Stomach (tissue), 9 donors: ENCODE results near the gene AKAP11. TPM values are rescaled to one million over a fixed set of nuclear protein-coding genes. Genes with fewer than 3 reads are reported as not detected.

Experiments
- DNase-seq, 2 donors: peaks; one replicate each; pipeline versions ENCODE4 v3.0.0 to v3.0.0-alpha.2; 2013 to 2019
- H3K27ac ChIP-seq, 5 donors: fragments of 200-600 bp in 4 of 5; sonication (generic) in 4 of 5; one replicate each; pipeline ENCODE4 v1.5.1; 2013 to 2019; ENCODE audit warnings: mild to moderate bottlenecking in 1 of 5, moderate library complexity in 1 of 5
- H3K27me3 ChIP-seq, 3 donors: fragments of 200-600 bp; sonication (generic); one replicate each; pipeline ENCODE4 v1.5.1; 2017 to 2019; ENCODE audit warnings: mixed run types in 1 of 3
- H3K36me3 ChIP-seq, 4 donors: fragments of 200-600 bp; sonication (generic); 1 replicate in 3 of 4; 2 replicates in 1 of 4; pipeline ENCODE4 v1.5.1; 2016 to 2019
- H3K4me1 ChIP-seq, 4 donors: fragments of 200-600 bp; sonication (generic); one replicate each; pipeline ENCODE4 v1.5.1; 2016 to 2019
- H3K4me3 ChIP-seq, 4 donors: fragments of 200-600 bp; sonication (generic) in 3 of 4; one replicate each; pipeline ENCODE4 v1.5.1; 2016 to 2019; ENCODE audit warnings: mild to moderate bottlenecking in 1 of 4
- H3K9me3 ChIP-seq, 4 donors: fragments of 200-600 bp; sonication (generic); one replicate each; pipeline ENCODE4 v1.5.1; 2016 to 2019
- CTCF ChIP-seq, 7 experiments: fragments of 450-650 bp in 4 of 7; fragments of 200-600 bp in 3 of 7; sonication (generic) in 3 of 7; IDR thresholded peaks; one replicate each; pipeline ENCODE4 v1.5.1; 2016 to 2019; ENCODE audit warnings: antibody characterized with exemption in 7 of 7, control low read depth in 2 of 7, mild to moderate bottlenecking in 1 of 7
- EP300 ChIP-seq: sonication (generic); formaldehyde crosslinking; IDR thresholded peaks from one replicate; pipeline ENCODE4 v1.6.1; 2017; ENCODE audit warnings: antibody characterized with exemption
- POLR2A ChIP-seq, 4 donors: fragments of 450-650 bp; IDR thresholded peaks; one replicate each; pipeline ENCODE4 v1.6.1; 2016; ENCODE audit warnings: antibody characterized with exemption in 4 of 4, control low read depth in 2 of 4, mild to moderate bottlenecking in 1 of 4, moderate library complexity in 1 of 4
- POLR2AphosphoS5 ChIP-seq, 3 donors: sonication (generic); formaldehyde crosslinking; IDR thresholded peaks; one replicate each; pipeline ENCODE4 v1.6.1; 2016; ENCODE audit warnings: antibody characterized with exemption in 3 of 3
- WGBS, 5 donors: extraction: QIAGEN DNeasy Blood & Tissue Kit in 3 of 5; methylation state at CpG; one replicate each; pipeline versions ENCODE4 v1.1.5 to v1.1.7; 2013 to 2018; 5-methylcytosine and 5-hydroxymethylcytosine counted together
- intact Hi-C: fragments of 100-400 bp; cut with DNase I; formaldehyde crosslinking; loops from one replicate; pipeline ENCODE4 v1.15.1; 2023; ENCODE audit warnings: low total_unique reads
- polyA plus RNA-seq, 3 donors: library from polyadenylated mRNA; stranded (reverse); fragments of 200-250 nt; gene quantifications; one replicate each; pipeline ENCODE4 v1.2.3, GENCODE V29; 2013
- total RNA-seq, 5 donors: library from RNA; depleted of rRNA; stranded (reverse); fragments of >200 nt; gene quantifications; one replicate each; pipeline versions ENCODE4 v1.1.0 to v1.2.3, GENCODE V29; 2014 to 2016
- donor health status: healthy with polysubstance abuse.
- donor health status: Bipolar disorder and iron deficiency.
- donor health status: healthy.

The AKAP11 gene
- total and polyA plus RNA-seq, 8 donors, result 2.8 to 58.0 (median 14.5) TPM

- H3K9me3 ChIP-seq, result no peaks in the 10 kb centered on the region
- H3K27me3 ChIP-seq, result no peaks in the 10 kb centered on the region
- no peaks in the 10 kb centered on the region for H3K4me1 ChIP-seq
- no peak for DNase-seq
- 52 to 67% (median 62%) methylated on average over 2 to 4 of the region's 4 CpGs for WGBS, 5 donors
- no peak overlapping the region for H3K4me3 ChIP-seq
- TF ChIP-seq POLR2A (IDR thresholded peaks at IDR 0.05) (no peak), EP300 (no peak), POLR2AphosphoS5 (IDR thresholded peaks at IDR 0.05) (no peak), CTCF (IDR thresholded peaks at IDR 0.05) (no peak)
- H3K27ac ChIP-seq, result no peak overlapping the region
- intact Hi-C loops, result no loop called here
- no peaks in the 10 kb centered on the region for H3K36me3 ChIP-seq
Measured at GRCh38 chr13:42350141-42350540, 78.2 kb downstream of the AKAP11 start.

- TF ChIP-seq EP300, result no peak
- TF ChIP-seq CTCF (IDR thresholded peaks at IDR 0.05), result no peak
- TF ChIP-seq POLR2A (IDR thresholded peaks at IDR 0.05), result no peak
- TF ChIP-seq POLR2AphosphoS5 (IDR thresholded peaks at IDR 0.05), result no peak
- WGBS, 5 donors, result 15 to 33% (median 26%) methylated on average over 5 to 6 of the region's 6 CpGs
- intact Hi-C loops, result no loop called here
- Histone ChIP-seq H3K36me3 (no peaks in the 10 kb centered on the region), H3K9me3 (no peaks in the 10 kb centered on the region), H3K27me3 (no peaks in the 10 kb centered on the region), H3K4me3 (no peak overlapping the region), H3K4me1 (no peaks in the 10 kb centered on the region), H3K27ac (no peak overlapping the region)
- DNase-seq, result peak in 1 of 2 donors; percentile 49
Measured at GRCh38 chr13:42354241-42355091, 82.5 kb downstream of the AKAP11 start.

GRCh38 chr13:42355092-42355485 lies 83.1 kb downstream of the AKAP11 start:
- 61 to 78% (median 71%) methylated on average over 4 of the region's 4 CpGs for WGBS, 5 donors
- TF ChIP-seq POLR2A (IDR thresholded peaks at IDR 0.05) (no peak), POLR2AphosphoS5 (IDR thresholded peaks at IDR 0.05) (no peak), CTCF (IDR thresholded peaks at IDR 0.05) (no peak), EP300 (no peak)
- Histone ChIP-seq H3K27me3 (no peaks in the 10 kb centered on the region), H3K27ac (no peak overlapping the region), H3K4me3 (no peak overlapping the region), H3K9me3 (no peaks in the 10 kb centered on the region), H3K36me3 (no peaks in the 10 kb centered on the region), H3K4me1 (no peaks in the 10 kb centered on the region)
- intact Hi-C loops, result no loop called here
- peak in 1 of 2 donors; percentile 48 for DNase-seq

- H3K4me3 ChIP-seq, result no peak overlapping the region
- no peaks in the 10 kb centered on the region for H3K9me3 ChIP-seq
- H3K27ac ChIP-seq, result no peak overlapping the region
- 78 to 90% (median 88%) methylated on average over 5 to 6 of the region's 6 CpGs for WGBS, 5 donors
- H3K27me3 ChIP-seq, result no peaks in the 10 kb centered on the region
- H3K36me3 ChIP-seq, result no peaks in the 10 kb centered on the region
- TF ChIP-seq CTCF (IDR thresholded peaks at IDR 0.05) (no peak), POLR2AphosphoS5 (IDR thresholded peaks at IDR 0.05) (no peak), POLR2A (IDR thresholded peaks at IDR 0.05) (no peak), EP300 (no peak)
- no peaks in the 10 kb centered on the region for H3K4me1 ChIP-seq
- no peak for DNase-seq
- intact Hi-C loops, result no loop called here
Measured at GRCh38 chr13:42355491-42356183, 83.7 kb downstream of the AKAP11 start.
